OCI-LY1 (cell line): ENCODE data around the gene PEX13.

Experiments
- H2AFZ ChIP-seq: fragments of 200-600 bp; sonication (generic), shearing (Covaris generic); 2 replicates; pipeline ENCODE4 v1.6.0; 2014; ENCODE audit warnings: antibody characterized with exemption, mild to moderate bottlenecking, low read length
- H3F3A ChIP-seq: fragments of 200-600 bp; sonication (generic), shearing (Covaris generic); 2 replicates; pipeline ENCODE4 v1.6.0; 2014; ENCODE audit warnings: mild to moderate bottlenecking, antibody characterized with exemption, low read length, moderate library complexity; ENCODE audit not compliant: insufficient read depth
- H3K27ac ChIP-seq: fragments of 200-600 bp; sonication (generic); 2 replicates; pipeline ENCODE4 v1.5.1; 2014; ENCODE audit warnings: low read length, mixed run types, mild to moderate bottlenecking, low read depth; ENCODE audit not compliant: poor library complexity, severe bottlenecking
- H3K27me3 ChIP-seq: fragments of 200-600 bp; sonication (generic); 2 replicates; pipeline ENCODE4 v1.6.0; 2014; ENCODE audit warnings: antibody characterized with exemption, mild to moderate bottlenecking, low read length, moderate library complexity; ENCODE audit not compliant: insufficient read depth
- H3K36me3 ChIP-seq: fragments of 200-600 bp; sonication (generic); 2 replicates; pipeline ENCODE4 v1.6.1; 2014; ENCODE audit warnings: mild to moderate bottlenecking, antibody characterized with exemption, low read length, moderate library complexity, mixed read lengths; ENCODE audit not compliant: insufficient read depth
- H3K4me1 ChIP-seq: fragments of 200-600 bp; sonication (generic); 2 replicates; pipeline ENCODE4 v1.5.1; 2014; ENCODE audit warnings: mild to moderate bottlenecking, low read length, moderate library complexity; ENCODE audit not compliant: insufficient read depth, severe bottlenecking
- H3K4me2 ChIP-seq: fragments of 200-600 bp; sonication (generic), shearing (Covaris generic); 2 replicates; pipeline ENCODE4 v1.6.1; 2014; ENCODE audit warnings: low read length
- H3K4me3 ChIP-seq: fragments of 200-600 bp; sonication (generic); 2 replicates; pipeline ENCODE4 v1.5.1; 2014; ENCODE audit warnings: low read length, low read depth, mild to moderate bottlenecking, mixed read lengths; ENCODE audit not compliant: poor library complexity, severe bottlenecking
- H3K79me2 ChIP-seq: fragments of 200-600 bp; shearing (Covaris generic); 2 replicates; pipeline ENCODE4 v1.6.1; 2016; ENCODE audit warnings: mixed run types, low read length, mixed read lengths; ENCODE audit not compliant: insufficient read depth
- H3K9ac ChIP-seq: fragments of 200-600 bp; sonication (generic), shearing (Covaris generic); 2 replicates; pipeline ENCODE4 v1.6.1; 2014; ENCODE audit warnings: mild to moderate bottlenecking, low read length, mixed read lengths
- H3K9me2 ChIP-seq: fragments of 200-600 bp; sonication (generic), shearing (Covaris generic); 2 replicates; pipeline ENCODE4 v1.6.1; 2014; ENCODE audit warnings: low read depth, mild to moderate bottlenecking, low read length, mixed read lengths
- H3K9me3 ChIP-seq: fragments of 200-600 bp; shearing (Covaris generic); 2 replicates; pipeline ENCODE4 v1.6.1; 2014; ENCODE audit warnings: low read length, mixed read lengths
- H4K20me1 ChIP-seq: fragments of 200-600 bp; sonication (generic), shearing (Covaris generic); 2 replicates; pipeline ENCODE4 v1.6.0; 2016; ENCODE audit warnings: mild to moderate bottlenecking, low read length; ENCODE audit not compliant: insufficient read depth
- CTCF ChIP-seq: fragments of 200-600 bp; sonication (generic), shearing (Covaris generic); IDR thresholded peaks from 2 replicates; pipeline ENCODE4 v1.5.1; 2017; ENCODE audit warnings: mild to moderate bottlenecking, antibody characterized with exemption, low read length, moderate library complexity, mixed read lengths
- EZH2 ChIP-seq: fragments of 200-600 bp; sonication (generic), shearing (Covaris generic); IDR thresholded peaks from 2 replicates; pipeline ENCODE4 v1.8.0; 2017; ENCODE audit warnings: borderline replicate concordance, mixed run types, mild to moderate bottlenecking, antibody characterized with exemption, low read length, moderate library complexity, mixed read lengths

The PEX13 gene

GRCh38 chr2:60991644-60992043 is 25.9 kb upstream of the PEX13 start:
- H3K4me2 ChIP-seq = no peak overlapping the region
- peaks cover 52% of the 10 kb centered on the region for H3K4me1 ChIP-seq
- no peaks in the 10 kb centered on the region for H3F3A ChIP-seq
- H3K4me3 ChIP-seq = no peak overlapping the region
- H3K79me2 ChIP-seq = no peaks in the 10 kb centered on the region
- peaks cover 11% of the 10 kb centered on the region; the same call in 1 of the 2 replicates for H3K36me3 ChIP-seq
- no peaks in the 10 kb centered on the region for H4K20me1 ChIP-seq
- TF ChIP-seq EZH2 = no peak
- TF ChIP-seq CTCF = no peak
- no peaks in the 10 kb centered on the region for H3K27me3 ChIP-seq
- H3K9me3 ChIP-seq = 0 out of 2 replicates have a peak, but pooled peaks cover 2% of the 10 kb centered on the region
- H3K27ac ChIP-seq = no peak overlapping the region
- H3K9me2 ChIP-seq = no peaks in the 10 kb centered on the region
- no peak overlapping the region for H3K9ac ChIP-seq
- H2AFZ ChIP-seq = no peak overlapping the region

- TF ChIP-seq CTCF = no peak; the same call in 1 of the 2 replicates
- TF ChIP-seq EZH2 = no peak
- no peaks in the 10 kb centered on the region for H3K79me2 ChIP-seq
- no peaks in the 10 kb centered on the region for H3K9me2 ChIP-seq
- peak overlapping the region; percentile 66 for H3K4me2 ChIP-seq
- no peaks in the 10 kb centered on the region for H4K20me1 ChIP-seq
- H3K9me3 ChIP-seq = 0 out of 2 replicates have a peak, but pooled peaks cover 2% of the 10 kb centered on the region
- H3F3A ChIP-seq = no peaks in the 10 kb centered on the region
- H2AFZ ChIP-seq = 0 out of 2 replicates have a peak overlapping the region, but pooled peaks have one; percentile 7
- peak overlapping the region; percentile 50 for H3K9ac ChIP-seq
- H3K27ac ChIP-seq = peak overlapping the region; percentile 90
- peak overlapping the region; percentile 27 for H3K4me3 ChIP-seq
- H3K36me3 ChIP-seq = peaks cover 11% of the 10 kb centered on the region; the same call in 1 of the 2 replicates
- H3K4me1 ChIP-seq = peaks cover 50% of the 10 kb centered on the region
- H3K27me3 ChIP-seq = no peaks in the 10 kb centered on the region
These were observed 24.5 kb upstream of the PEX13 start for GRCh38 chr2:60992985-60993392.

- Histone ChIP-seq H4K20me1 (no peaks in the 10 kb centered on the region), H3K79me2 (no peaks in the 10 kb centered on the region), H3K4me3 (no peak overlapping the region), H3K27ac (peak overlapping the region; percentile 90), H3F3A (no peaks in the 10 kb centered on the region), H3K4me1 (peaks cover 59% of the 10 kb centered on the region), H3K9ac (peak overlapping the region; percentile 41; the same call in 1 of the 2 replicates), H3K27me3 (no peaks in the 10 kb centered on the region), H2AFZ (no peak overlapping the region), H3K4me2 (peak overlapping the region; percentile 50; the same call in 1 of the 2 replicates), H3K9me3 (0 out of 2 replicates have a peak, but pooled peaks cover 2% of the 10 kb centered on the region), H3K36me3 (peaks cover 11% of the 10 kb centered on the region; the same call in 1 of the 2 replicates), H3K9me2 (no peaks in the 10 kb centered on the region)
- TF ChIP-seq CTCF = no peak
- TF ChIP-seq EZH2 = no peak
These were observed 23.4 kb upstream of the PEX13 start for GRCh38 chr2:60994131-60994530.
